SK-N-MC (cell line): ENCODE results near the gene PDK2.

ENCODE experiments used
- EZH2 ChIP-seq: fragments of 200-600 bp; sonication (generic); IDR thresholded peaks from one replicate; pipeline ENCODE4 v1.6.1; 2017; ENCODE audit warnings: antibody characterized with exemption
- FOXP2 ChIP-seq: optimal IDR thresholded peaks from 2 replicates; pipeline ENCODE3; 2011; ENCODE audit warnings: mild to moderate bottlenecking, moderate library complexity; ENCODE audit not compliant: insufficient read depth; ENCODE audit errors: extremely low read length, control extremely low read depth
- POLR2AphosphoS5 ChIP-seq: IDR thresholded peaks from 2 replicates; pipeline ENCODE4 v1.6.1; 2012; ENCODE audit warnings: mild to moderate bottlenecking, low read depth, low read length, borderline replicate concordance

DNA sequence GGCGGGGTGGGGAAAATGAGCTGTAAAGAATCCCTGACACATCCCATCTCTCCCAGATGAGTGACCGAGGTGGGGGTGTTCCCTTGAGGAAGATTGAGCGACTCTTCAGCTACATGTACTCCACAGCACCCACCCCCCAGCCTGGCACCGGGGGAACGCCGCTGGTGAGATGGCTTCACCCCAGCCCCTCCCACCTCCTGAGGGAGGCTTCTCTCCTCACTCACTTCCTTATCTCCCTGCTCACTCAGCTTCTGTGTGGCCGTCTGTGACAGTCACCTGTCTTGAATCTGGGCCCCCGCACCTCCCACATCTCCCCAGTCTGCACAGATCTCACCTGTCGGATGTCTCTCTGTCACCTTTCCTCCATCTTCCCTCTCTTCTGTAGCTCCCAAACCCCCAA lies 13.4 kb downstream of the PDK2 start:
- TF ChIP-seq POLR2AphosphoS5 (no peak), EZH2 (no peak), FOXP2 (no peak)
